Tibial nerve (tissue), 4 donors: ENCODE results near the gene FBXO44. TPM values are rescaled to one million over a fixed set of nuclear protein-coding genes. Genes with fewer than 3 reads are reported as not detected.
A peak's percentile ranks its signal among the peaks of the same experiment; 100 is the strongest.

ENCODE experiments used
- DNase-seq, 2 donors: peaks; one replicate each; pipeline ENCODE4 v3.0.0-alpha.2; 2019; ENCODE audit warnings: low spot score in 2 of 2
- H3K27ac ChIP-seq, 4 donors: fragments of 200-600 bp; sonication (generic) in 3 of 4; one replicate each; pipeline ENCODE4 v1.5.1; 2017 to 2019; ENCODE audit warnings: mild to moderate bottlenecking in 1 of 4
- H3K27me3 ChIP-seq, 2 donors: fragments of 200-600 bp; sonication (generic) in 1 of 2; one replicate each; pipeline versions ENCODE4 v1.5.1 to v1.6.0; 2017 to 2019
- H3K36me3 ChIP-seq, 3 donors: fragments of 200-600 bp; sonication (generic); one replicate each; pipeline ENCODE4 v1.5.1; 2018 to 2019
- H3K4me1 ChIP-seq, 4 donors: fragments of 200-600 bp; sonication (generic) in 3 of 4; one replicate each; pipeline ENCODE4 v1.5.1; 2017 to 2019
- H3K4me3 ChIP-seq, 4 donors: fragments of 200-600 bp; sonication (generic) in 3 of 4; one replicate each; pipeline ENCODE4 v1.5.1; 2017 to 2019; ENCODE audit warnings: mild to moderate bottlenecking in 1 of 4, moderate library complexity in 1 of 4
- H3K9me3 ChIP-seq, 4 donors: fragments of 200-600 bp; sonication (generic) in 3 of 4; one replicate each; pipeline ENCODE4 v1.5.1; 2017 to 2019
- EP300 ChIP-seq, 2 donors: sonication (generic); formaldehyde crosslinking; IDR thresholded peaks; one replicate each; pipeline ENCODE4 v1.6.1; 2017; ENCODE audit warnings: antibody characterized with exemption in 2 of 2, mild to moderate bottlenecking in 1 of 2
- POLR2A ChIP-seq, 2 donors: fragments of 450-650 bp; IDR thresholded peaks; one replicate each; pipeline ENCODE4 v1.6.1; 2017; ENCODE audit warnings: antibody characterized with exemption in 2 of 2, mild to moderate bottlenecking in 2 of 2, moderate library complexity in 2 of 2
- WGBS, 2 donors: methylation state at CpG; one replicate each; pipeline ENCODE4 v1.1.5; 2018; 5-methylcytosine and 5-hydroxymethylcytosine counted together
- total RNA-seq, 4 donors: library from RNA; depleted of rRNA; stranded (reverse); fragments of >200 nt; gene quantifications; one replicate each; pipeline ENCODE4 v1.1.0, GENCODE V29; 2016
- TF ChIP-seq, protein P1 (sequence below), 5 experiments: fragments of 200-600 bp in 3 of 5; fragments of 450-650 bp in 2 of 5; sonication (generic) in 3 of 5; IDR thresholded peaks; one replicate each; pipeline ENCODE4 v1.5.1; 2016 to 2019; ENCODE audit warnings: antibody characterized with exemption in 5 of 5, mild to moderate bottlenecking in 3 of 5, moderate library complexity in 2 of 5

The FBXO44 gene
- total RNA-seq, 4 donors from 2014 or later = 24.1 to 59.4 (median 35.7) TPM

DNA sequence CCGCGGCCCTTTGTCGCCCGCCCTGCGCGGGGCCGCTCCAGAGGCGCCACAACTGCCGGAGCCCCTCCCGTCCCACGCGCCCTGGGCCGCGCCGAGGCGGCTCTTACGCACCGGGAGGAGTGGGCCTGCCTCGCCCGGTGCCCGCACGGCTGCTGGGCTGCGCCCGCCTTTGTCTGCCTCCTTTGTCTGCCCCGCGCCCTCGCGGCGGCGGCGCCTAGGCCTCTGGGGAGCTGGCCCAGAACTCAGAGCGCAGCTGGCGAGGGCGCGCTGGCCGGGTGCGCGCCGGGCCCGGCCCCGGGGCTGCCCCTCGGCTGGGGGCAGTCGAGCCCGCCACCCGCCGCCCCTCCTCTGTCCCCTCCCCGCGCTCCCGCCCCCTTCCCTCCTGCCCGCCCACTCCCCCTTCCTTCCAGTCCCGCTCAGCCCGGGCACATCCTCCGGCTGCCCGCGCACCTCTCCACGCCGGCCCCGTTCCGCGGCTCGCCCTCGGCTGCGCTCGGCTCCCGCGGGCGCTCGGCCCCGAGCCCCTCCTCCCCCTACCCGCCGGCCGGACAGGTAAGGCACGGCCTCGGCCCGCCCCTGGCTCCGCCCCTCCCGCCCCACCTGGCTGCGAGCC lies 36.7 kb downstream of the FBXO44 start, which contains the start of gene DRAXIN:
Gene DRAXIN (plus strand): TSS at position 409 of the 613 bp plus-strand sequence. CDS start 14,549 bp downstream, outside the sequence.
- H3K27me3 ChIP-seq = peaks cover 0 to 41% of the 10 kb centered on the region in 2 donors
- TF ChIP-seq EP300 (IDR thresholded peaks at IDR 0.05) (no peak), POLR2A (IDR thresholded peaks at IDR 0.05) (no peak)
- TF ChIP-seq, protein P1, sequence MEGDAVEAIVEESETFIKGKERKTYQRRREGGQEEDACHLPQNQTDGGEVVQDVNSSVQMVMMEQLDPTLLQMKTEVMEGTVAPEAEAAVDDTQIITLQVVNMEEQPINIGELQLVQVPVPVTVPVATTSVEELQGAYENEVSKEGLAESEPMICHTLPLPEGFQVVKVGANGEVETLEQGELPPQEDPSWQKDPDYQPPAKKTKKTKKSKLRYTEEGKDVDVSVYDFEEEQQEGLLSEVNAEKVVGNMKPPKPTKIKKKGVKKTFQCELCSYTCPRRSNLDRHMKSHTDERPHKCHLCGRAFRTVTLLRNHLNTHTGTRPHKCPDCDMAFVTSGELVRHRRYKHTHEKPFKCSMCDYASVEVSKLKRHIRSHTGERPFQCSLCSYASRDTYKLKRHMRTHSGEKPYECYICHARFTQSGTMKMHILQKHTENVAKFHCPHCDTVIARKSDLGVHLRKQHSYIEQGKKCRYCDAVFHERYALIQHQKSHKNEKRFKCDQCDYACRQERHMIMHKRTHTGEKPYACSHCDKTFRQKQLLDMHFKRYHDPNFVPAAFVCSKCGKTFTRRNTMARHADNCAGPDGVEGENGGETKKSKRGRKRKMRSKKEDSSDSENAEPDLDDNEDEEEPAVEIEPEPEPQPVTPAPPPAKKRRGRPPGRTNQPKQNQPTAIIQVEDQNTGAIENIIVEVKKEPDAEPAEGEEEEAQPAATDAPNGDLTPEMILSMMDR (IDR thresholded peaks at IDR 0.05) = no peak
- 1% methylated on average over 69 of the region's 78 CpGs; no CpG with 5 or more reads in 1 of the 2 donors for WGBS, 2 donors
- no peaks in the 10 kb centered on the region for H3K36me3 ChIP-seq
- H3K27ac ChIP-seq = peak within 1 kb of the TSS in 1 of 4 donors; percentile 64
- H3K4me1 ChIP-seq = peaks cover 0 to 33% (median 19%) of the 10 kb centered on the region in 4 donors
- peak within 1 kb of the TSS in 3 of 4 donors; percentile 4 to 44 (median 22) for H3K4me3 ChIP-seq
- DNase-seq = no peak
- no peaks in the 10 kb centered on the region for H3K9me3 ChIP-seq

DNA sequence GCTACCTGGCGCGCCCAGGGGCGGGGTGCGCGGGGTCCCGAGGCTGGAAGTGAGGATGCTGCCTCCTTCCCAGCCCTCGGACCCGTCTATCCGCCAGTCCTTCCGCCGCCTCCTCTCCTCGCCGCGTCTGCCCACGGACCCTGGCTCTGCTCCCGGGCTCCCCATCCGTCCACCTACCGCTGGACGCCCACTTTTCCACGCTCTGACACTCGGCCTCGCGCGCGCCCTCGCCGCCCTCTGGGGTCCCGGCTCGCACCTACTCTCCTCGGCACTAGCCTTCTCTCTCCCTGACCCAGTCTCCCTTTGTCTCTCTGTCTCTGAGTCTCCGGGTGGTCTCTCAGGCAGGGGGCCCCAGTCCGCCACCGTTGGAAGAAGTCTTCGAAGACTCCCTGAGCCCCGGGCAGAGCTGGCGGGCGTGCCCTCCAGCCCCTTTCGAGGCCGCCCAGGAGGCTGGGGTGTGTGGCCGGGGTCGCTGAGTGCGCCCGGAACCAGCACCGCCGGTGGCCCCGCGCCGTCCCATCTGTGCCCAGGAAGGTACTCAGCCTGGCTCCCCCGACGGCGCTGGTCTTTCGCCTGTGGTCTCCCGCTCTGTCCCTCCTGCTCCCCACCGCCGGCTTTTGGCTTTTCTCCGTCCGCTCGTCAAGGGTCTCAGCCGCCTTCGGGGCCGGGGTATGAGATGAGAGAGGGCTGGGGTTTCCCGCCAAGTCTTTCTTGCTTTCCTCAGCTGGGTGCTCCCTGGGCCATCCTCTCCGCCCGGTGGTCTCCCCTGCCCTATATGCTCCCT lies 37.4 kb downstream of the FBXO44 start:
- peak overlapping the region in 1 of 4 donors; percentile 64 for H3K27ac ChIP-seq
- H3K4me1 ChIP-seq = peaks cover 0 to 33% (median 19%) of the 10 kb centered on the region in 4 donors
- 11 to 12% methylated on average over 54 to 56 of the region's 64 CpGs for WGBS, 2 donors
- TF ChIP-seq POLR2A (IDR thresholded peaks at IDR 0.05) (no peak), EP300 (IDR thresholded peaks at IDR 0.05) (no peak)
- TF ChIP-seq, protein P1 (IDR thresholded peaks at IDR 0.05) = no peak
- H3K4me3 ChIP-seq = peak overlapping the region in 2 of 4 donors; percentile 22 to 44
- peaks cover 0 to 41% of the 10 kb centered on the region in 2 donors for H3K27me3 ChIP-seq
- H3K36me3 ChIP-seq = no peaks in the 10 kb centered on the region
- DNase-seq = no peak
- no peaks in the 10 kb centered on the region for H3K9me3 ChIP-seq

DNA sequence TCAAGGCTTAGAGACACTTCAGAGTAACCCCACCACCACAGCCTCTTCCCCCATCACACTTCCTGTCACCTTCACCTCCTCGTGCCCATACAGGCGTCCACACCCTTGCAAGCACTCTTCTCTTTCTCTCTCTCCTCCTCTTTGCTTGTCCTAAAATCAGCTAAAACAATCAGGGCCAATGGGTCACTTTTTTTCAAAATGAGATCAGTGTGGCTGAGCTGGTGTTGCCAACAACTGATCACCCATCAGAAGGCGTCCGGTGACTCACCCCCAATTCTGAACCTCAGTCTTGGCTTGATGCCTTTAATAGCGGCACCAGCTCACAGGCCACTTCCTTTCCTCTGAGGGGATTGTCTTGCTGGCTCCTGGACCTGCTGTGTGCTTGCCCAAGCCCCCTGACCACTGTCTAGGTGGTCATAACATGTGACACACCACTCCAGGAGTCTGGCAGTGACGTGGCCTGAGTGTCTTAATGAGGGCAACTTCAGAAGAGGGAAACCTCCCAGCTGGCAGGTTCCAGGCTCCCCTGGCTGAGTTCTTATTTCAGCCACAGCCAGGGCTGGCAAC lies 38.4 kb downstream of the FBXO44 start:
- Histone ChIP-seq H3K4me1 (peaks cover 0 to 33% (median 19%) of the 10 kb centered on the region in 4 donors), H3K27ac (peak overlapping the region in 1 of 4 donors; percentile 64), H3K27me3 (peaks cover 0 to 41% of the 10 kb centered on the region in 2 donors), H3K36me3 (no peaks in the 10 kb centered on the region), H3K9me3 (no peaks in the 10 kb centered on the region), H3K4me3 (no peak overlapping the region)
- TF ChIP-seq, protein P1 (IDR thresholded peaks at IDR 0.05) = no peak
- TF ChIP-seq POLR2A (IDR thresholded peaks at IDR 0.05) (no peak), EP300 (IDR thresholded peaks at IDR 0.05) (no peak)
- WGBS, 2 donors = 19 to 23% methylated on average over 5 to 6 of the region's 6 CpGs
- DNase-seq = no peak

DNA sequence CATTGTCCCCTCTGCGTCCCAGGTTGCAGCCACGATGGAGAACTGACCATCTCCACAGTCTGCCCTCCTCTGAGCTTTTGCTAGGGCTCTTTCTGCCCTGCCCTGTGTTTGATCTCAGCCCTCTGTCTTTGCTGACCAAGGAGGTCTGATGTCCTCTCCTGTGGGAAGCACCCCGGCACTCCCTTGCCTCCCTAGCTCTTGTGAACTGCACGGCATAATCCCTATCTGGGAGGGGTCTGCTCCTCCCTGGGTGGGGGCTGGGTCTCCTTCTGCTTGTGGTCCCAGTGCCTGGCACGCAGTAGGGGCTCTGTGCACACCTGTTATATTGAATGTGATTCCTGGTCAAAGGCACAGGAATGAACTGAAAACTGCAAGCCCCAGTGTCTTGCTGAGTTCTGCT lies 39.2 kb downstream of the FBXO44 start:
- H3K27ac ChIP-seq = no peak overlapping the region
- H3K4me3 ChIP-seq = no peak overlapping the region
- H3K4me1 ChIP-seq = peaks cover 0 to 33% (median 19%) of the 10 kb centered on the region in 4 donors
- DNase-seq = no peak
- WGBS, 2 donors = 63 to 67% methylated on average over 5 of the region's 5 CpGs
- H3K9me3 ChIP-seq = no peaks in the 10 kb centered on the region
- peaks cover 0 to 38% of the 10 kb centered on the region in 2 donors for H3K27me3 ChIP-seq
- TF ChIP-seq EP300 (IDR thresholded peaks at IDR 0.05) (no peak), POLR2A (IDR thresholded peaks at IDR 0.05) (no peak)
- TF ChIP-seq, protein P1 (IDR thresholded peaks at IDR 0.05) = no peak
- H3K36me3 ChIP-seq = no peaks in the 10 kb centered on the region
